ENCODE measurements around the gene PIGU. TPM values are rescaled to one million over a fixed set of nuclear protein-coding genes. Genes with fewer than 3 reads are reported as not detected.
"Not testable (repeated sequence)": the region's sequence is repeated elsewhere in the genome, so short reads cannot be mapped to it uniquely, and the experiment has no call there.

Gene PIGU
- total RNA-seq, 4 donors from 2014 or later = 20.6 to 31.5 (median 27.7) TPM

DNA sequence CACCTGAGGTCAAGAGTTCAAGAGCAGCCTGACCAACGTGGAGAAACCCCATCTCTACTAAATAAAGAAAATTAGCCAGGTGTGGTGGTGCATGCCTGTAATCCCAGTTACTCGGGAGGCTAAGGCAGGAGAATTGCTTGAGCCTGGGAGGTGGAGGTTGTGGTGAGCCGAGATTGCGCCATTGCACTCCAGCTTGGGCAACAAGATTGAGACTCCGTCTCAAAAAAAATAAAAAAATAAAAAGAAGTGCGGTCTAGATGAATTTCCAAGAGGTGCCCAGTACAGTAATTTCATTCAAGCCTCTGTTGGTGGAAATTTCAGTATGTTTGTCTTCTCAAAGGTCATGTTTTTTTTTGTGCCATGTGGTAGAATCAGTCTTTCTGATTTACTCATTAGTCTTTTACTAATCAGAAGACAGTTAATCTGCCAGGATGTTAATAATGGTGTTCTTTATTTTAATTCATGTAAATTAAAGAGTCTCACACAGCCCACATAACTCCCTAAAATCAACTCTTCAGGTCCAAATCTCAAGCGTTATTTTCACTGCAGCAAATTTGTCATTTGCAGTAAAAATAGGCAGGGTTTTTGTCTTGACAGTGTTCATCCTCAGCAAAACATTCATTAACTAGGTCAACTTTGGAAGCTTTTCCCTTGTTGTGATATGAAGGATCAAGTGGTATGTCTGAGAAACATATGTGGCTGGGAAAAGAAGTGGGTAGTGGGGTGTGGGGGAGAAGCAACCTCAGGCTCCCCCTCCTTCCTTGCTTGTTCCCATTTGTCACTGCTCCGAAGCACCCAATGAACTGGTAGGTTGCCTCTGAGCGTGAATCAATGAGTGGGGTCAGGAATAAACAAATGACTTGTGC is 40.6 kb upstream of the PIGU start:
- WGBS, 2 donors = 67 to 73% methylated on average over 9 of the region's 9 CpGs
- Histone ChIP-seq H3K27me3 (no peaks in the 10 kb centered on the region), H3K9me3 (no peaks in the 10 kb centered on the region), H3K4me3 (no peak overlapping the region), H3K36me3 (peaks cover 0 to 56% (median 0%) of the 10 kb centered on the region in 3 donors), H3K27ac (no peak overlapping the region), H3K4me1 (no peaks in the 10 kb centered on the region)
- no peak for DNase-seq (ENCODE audit: low spot score in 2 of 2)
- TF ChIP-seq CTCF (IDR thresholded peaks at IDR 0.05) = no peak

GRCh38 chr20:34716921-34717229 is 40.0 kb upstream of the PIGU start:
- DNase-seq (ENCODE audit: low spot score in 2 of 2) = no peak
- WGBS, 2 donors = 95 to 98% methylated on average over 2 of the region's 2 CpGs
- H3K27me3 ChIP-seq = no peaks in the 10 kb centered on the region
- no peak overlapping the region for H3K4me3 ChIP-seq
- peaks cover 0 to 59% (median 0%) of the 10 kb centered on the region in 3 donors for H3K36me3 ChIP-seq
- H3K27ac ChIP-seq = no peak overlapping the region
- TF ChIP-seq EP300 (IDR thresholded peaks at IDR 0.05) = no peak
- no peak for TF ChIP-seq POLR2A (IDR thresholded peaks at IDR 0.05)
- no peak for TF ChIP-seq CTCF (IDR thresholded peaks at IDR 0.05)
- H3K9me3 ChIP-seq = no peaks in the 10 kb centered on the region
- H3K4me1 ChIP-seq = peaks cover 0 to 1% (median 0%) of the 10 kb centered on the region in 4 donors

DNA sequence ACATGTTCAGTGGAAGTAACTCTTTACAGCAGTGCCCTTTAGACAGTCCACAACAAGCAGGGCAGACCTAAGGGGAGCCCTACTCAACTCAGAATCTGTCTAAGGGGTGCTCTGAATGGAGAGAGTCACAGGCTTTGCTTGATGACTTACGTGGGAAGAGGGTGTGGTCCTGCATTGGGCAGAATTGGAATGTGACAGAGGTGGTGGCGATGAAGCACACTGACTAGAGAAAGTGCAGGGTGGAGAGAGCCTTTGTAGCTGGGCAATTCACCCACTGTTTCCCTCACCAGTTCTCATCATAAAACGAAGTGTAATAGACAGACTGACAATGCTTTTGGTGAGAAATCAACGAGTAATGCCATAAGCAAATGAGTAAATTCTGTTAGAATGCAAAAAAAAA is 38.5 kb upstream of the PIGU start:
- 92 to 93% methylated on average over 4 of the region's 4 CpGs for WGBS, 2 donors
- Histone ChIP-seq H3K36me3 (peaks cover 0 to 72% (median 0%) of the 10 kb centered on the region in 3 donors), H3K27me3 (no peaks in the 10 kb centered on the region), H3K27ac (no peak overlapping the region), H3K9me3 (no peaks in the 10 kb centered on the region), H3K4me3 (no peak overlapping the region), H3K4me1 (peaks cover 0 to 15% (median 1%) of the 10 kb centered on the region in 4 donors)
- no peak for DNase-seq (ENCODE audit: low spot score in 2 of 2)
- TF ChIP-seq EP300 (IDR thresholded peaks at IDR 0.05) = no peak
- no peak for TF ChIP-seq CTCF (IDR thresholded peaks at IDR 0.05)
- TF ChIP-seq POLR2A (IDR thresholded peaks at IDR 0.05) = no peak

DNA sequence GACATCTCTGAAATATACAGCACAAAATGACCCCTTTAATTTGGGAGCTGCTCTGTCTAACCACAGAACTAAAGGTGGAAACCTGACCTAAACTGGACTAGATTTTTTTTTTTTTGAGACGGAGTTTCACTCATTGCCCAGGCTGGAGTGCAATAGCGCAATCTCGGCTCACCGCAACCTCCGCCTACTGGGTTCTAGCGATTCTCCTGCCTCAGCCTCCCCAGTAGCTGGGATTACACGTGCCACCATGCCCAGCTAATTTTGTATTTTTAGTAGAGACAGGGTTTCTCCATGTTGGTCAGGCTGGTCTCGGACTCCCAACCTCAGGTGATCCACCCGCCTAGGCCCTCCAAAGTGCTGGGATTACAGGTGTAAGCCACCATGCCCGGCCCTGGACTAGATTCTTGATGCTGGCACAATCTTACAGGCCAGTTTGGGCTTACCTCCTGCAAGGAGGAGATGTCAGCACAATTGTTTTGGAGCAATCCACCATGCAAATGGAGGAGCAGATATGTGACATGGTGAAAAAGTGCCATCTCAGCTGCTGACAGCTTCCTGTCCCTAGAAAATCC is 37.1 kb upstream of the PIGU start:
- not testable (repeated sequence) for H3K9me3 ChIP-seq; H3K4me3 ChIP-seq; DNase-seq (ENCODE audit: low spot score in 2 of 2); H3K27me3 ChIP-seq
- Histone ChIP-seq H3K36me3 (peaks cover 0 to 62% (median 0%) of the 10 kb centered on the region in 3 donors), H3K4me1 (peaks cover 0 to 19% (median 3%) of the 10 kb centered on the region in 4 donors), H3K27ac (peak overlapping the region in 1 of 4 donors; percentile 5)
- 93 to 94% methylated on average over 10 of the region's 10 CpGs for WGBS, 2 donors

GRCh38 chr20:34713194-34713943 is 36.5 kb upstream of the PIGU start:
- Histone ChIP-seq H3K4me1 (peaks cover 0 to 25% (median 5%) of the 10 kb centered on the region in 4 donors), H3K27ac (peak overlapping the region in 1 of 4 donors; percentile 5), H3K9me3 (no peaks in the 10 kb centered on the region), H3K27me3 (no peaks in the 10 kb centered on the region), H3K36me3 (peaks cover 0 to 62% (median 0%) of the 10 kb centered on the region in 3 donors), H3K4me3 (no peak overlapping the region)
- no peak for DNase-seq (ENCODE audit: low spot score in 2 of 2)
- TF ChIP-seq POLR2A (IDR thresholded peaks at IDR 0.05) (no peak), CTCF (IDR thresholded peaks at IDR 0.05) (no peak), EP300 (IDR thresholded peaks at IDR 0.05) (no peak)
- 71 to 86% methylated on average over 1 of the region's 1 CpG for WGBS, 2 donors
